Heart left ventricle (tissue), 16 donors: Measurements from ENCODE around the gene MCM3AP. TPM values are rescaled to one million over a fixed set of nuclear protein-coding genes. Genes with fewer than 3 reads are reported as not detected.

Source experiments
- ATAC-seq, 4 donors: fragments of 200-7000 bp; cut with Tn5 transposase; one replicate each; pipeline ENCODE4 v1.9.1; 2020 to 2022; ENCODE audit warnings: moderate library complexity in 4 of 4, mild to moderate bottlenecking in 3 of 4, moderate number of reproducible peaks in 1 of 4
- DNase-seq, 5 donors: peaks; one replicate each; pipeline ENCODE4 v3.0.0-alpha.2; 2020
- H3K27ac ChIP-seq, 12 donors: fragments of 200-600 bp; sonication (generic) in 4 of 12; one replicate each; pipeline versions ENCODE4 v1.5.0 to v1.8.0; 2016 to 2022; ENCODE audit warnings: mild to moderate bottlenecking in 2 of 12
- H3K27me3 ChIP-seq, 9 donors: fragments of 200-600 bp; sonication (generic) in 2 of 9; one replicate each; pipeline versions ENCODE4 v1.5.1 to v1.8.0; 2016 to 2022; ENCODE audit warnings: mild to moderate bottlenecking in 3 of 9
- H3K36me3 ChIP-seq, 9 donors: fragments of 200-600 bp; sonication (generic) in 2 of 9; one replicate each; pipeline versions ENCODE4 v1.5.0 to v1.8.0; 2018 to 2022; ENCODE audit warnings: mild to moderate bottlenecking in 2 of 9
- H3K4me1 ChIP-seq, 12 donors: fragments of 200-600 bp; sonication (generic) in 4 of 12; one replicate each; pipeline versions ENCODE4 v1.5.0 to v1.8.0; 2016 to 2022; ENCODE audit warnings: mild to moderate bottlenecking in 3 of 12
- H3K4me3 ChIP-seq, 12 donors: fragments of 200-600 bp; sonication (generic) in 4 of 12; one replicate each; pipeline versions ENCODE4 v1.5.0 to v1.8.0; 2017 to 2022; ENCODE audit warnings: mild to moderate bottlenecking in 9 of 12, moderate library complexity in 4 of 12
- H3K9me3 ChIP-seq, 12 donors: fragments of 200-600 bp; sonication (generic) in 4 of 12; one replicate each; pipeline versions ENCODE4 v1.5.0 to v1.8.0; 2016 to 2022; ENCODE audit warnings: mild to moderate bottlenecking in 1 of 12
- POLR2A ChIP-seq, 2 donors: fragments of 450-650 bp; IDR thresholded peaks; one replicate each; pipeline ENCODE4 v1.6.1; 2017; ENCODE audit warnings: antibody characterized with exemption in 2 of 2, mild to moderate bottlenecking in 2 of 2, moderate library complexity in 2 of 2
- WGBS, 4 donors: extraction: QIAGEN DNeasy Blood & Tissue Kit in 2 of 4; methylation state at CpG; one replicate each; pipeline versions ENCODE4 v1.1.5 to v1.1.7; 2013 to 2018; 5-methylcytosine and 5-hydroxymethylcytosine counted together
- intact Hi-C, 10 donors: fragments of 100-400 bp; cut with DNase I; formaldehyde crosslinking; loops; one replicate each; pipeline versions ENCODE4 v1.11.1 to v1.14.2; 2022
- polyA plus RNA-seq, 2 donors: library from polyadenylated mRNA; stranded (reverse); fragments of 200-250 nt; gene quantifications; one replicate each; pipeline ENCODE4 v1.2.3, GENCODE V29; 2013
- total RNA-seq, 9 donors: library from RNA; depleted of rRNA in 2 of 9; stranded (reverse); fragments of >200 nt in 2 of 9; fragmentation: NEBNext Ultra II Directional in 3 of 9; extraction: Animal tissue kit (Norgen Biotek cat#: 25700) in 3 of 9; gene quantifications; one replicate each; pipeline versions ENCODE4 v1.1.0 to v1.2.4, GENCODE V29; 2016 to 2023
- TF ChIP-seq, protein P1 (sequence below), 12 donors: fragments of 200-600 bp; sonication (generic) in 4 of 12; IDR thresholded peaks; one replicate each; pipeline versions ENCODE4 v1.5.0 to v1.8.0; 2018 to 2022; ENCODE audit warnings: antibody characterized with exemption in 12 of 12, mild to moderate bottlenecking in 5 of 12
- donor health status: ischemic (EF 13 %, LVEDD 7.1; RV severe dilation, severe dysfunction).
- donor health status: healthy with polysubstance abuse.
- donor health status: DM: no; HTN: yes; CAD: no.
- donor health status: DM: no; HTN: no; CAD: no.
- donor health status: ischemic (EF 25% LVEDD 6.9; RV normal size, moderate dysfunction).
- donor health status: ischemic (EF 25% LVEDD 5.7; RV mildly dilated, moderate dysfunction).
- donor health status: healthy.
- donor health status: DM: yes; HTN: yes; CAD: no.
- donor health status: ischemic (EF 35%, LVEDD 5.7; RV mildly dilated, moderate dysfunction).
- donor health status: nonischemic (EF 11% LVEDD 7.7; RV severe dilation, severe dysfunction).
- donor health status: DM: yes; HTN: yes; CAD: no.
- donor health status: PGD.
- donor health status: ischemic (EF 29% LVEDD 5.4; RV normal size, mild dysfunction).
- donor health status: nonischemic (EF 23%, LVEDD 6.1; RV moderate dilation, normal function).

MCM3AP gene
- total and polyA plus RNA-seq, 11 donors = 24.5 to 69.8 (median 55.3) TPM

DNA sequence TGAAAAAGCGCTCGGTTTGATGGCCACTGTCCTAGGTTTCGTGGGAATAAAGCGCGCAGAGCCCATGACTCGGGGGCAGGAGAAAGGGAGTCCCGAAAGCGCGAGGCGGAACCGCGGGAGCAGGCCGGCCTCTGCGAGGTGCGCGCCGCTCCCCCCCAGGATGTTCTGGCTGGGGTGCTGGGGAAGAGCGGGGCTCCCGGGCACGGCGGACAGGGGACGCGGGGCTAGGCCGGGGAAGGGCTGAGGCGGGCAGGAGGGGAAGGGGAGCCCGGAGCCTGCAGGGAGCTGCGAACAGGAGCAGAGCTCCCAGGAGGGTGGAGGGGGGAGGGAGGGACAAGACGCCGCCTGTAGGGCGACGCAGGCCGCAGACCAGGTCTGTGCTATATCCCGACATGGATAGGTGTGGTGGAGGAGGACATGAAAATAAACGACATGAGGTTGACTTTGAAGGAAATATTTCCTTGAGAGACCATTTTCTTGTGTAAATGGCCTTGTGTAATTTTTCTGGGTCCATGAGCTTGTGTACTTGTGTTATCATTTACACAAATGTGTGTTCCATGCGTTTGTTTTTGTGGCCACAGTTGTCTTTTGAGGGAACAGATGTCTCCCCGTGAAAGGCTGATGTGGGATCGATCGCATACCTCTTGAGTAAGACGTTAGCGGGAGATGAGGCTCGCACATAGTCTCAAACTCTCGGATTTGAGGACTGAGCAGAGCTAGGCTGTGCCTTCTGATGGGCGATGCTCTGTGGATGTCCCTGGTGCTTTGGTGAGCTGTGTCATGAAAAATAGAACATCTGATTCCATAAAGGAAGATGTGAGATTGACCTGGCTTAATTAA, 39.9 kb upstream of the MCM3AP start:
- 9 to 33% (median 12%) methylated on average over 16 to 43 of the region's 43 CpGs for WGBS, 4 donors
- Histone ChIP-seq H3K4me3 (peak overlapping the region; percentile 77 to 100 (median 96)), H3K27ac (peak overlapping the region; percentile 67 to 100 (median 98)), H3K36me3 (peaks cover 0 to 35% (median 23%) of the 10 kb centered on the region in 9 donors), H3K4me1 (peaks cover 4 to 37% (median 19%) of the 10 kb centered on the region in 12 donors), H3K9me3 (no peaks in the 10 kb centered on the region), H3K27me3 (no peaks in the 10 kb centered on the region)
- intact Hi-C loops = loop anchor here in 6 of 10 donors (2.0 to 10.0 kb wide), 5 partner anchors 38 to 680 kb away; partner anchors contain the start of genes MCM3AP (in 2 of the 6), PCBP3 (in 1 of the 6) and YBEY (in 1 of the 6)
- TF ChIP-seq, protein P1, sequence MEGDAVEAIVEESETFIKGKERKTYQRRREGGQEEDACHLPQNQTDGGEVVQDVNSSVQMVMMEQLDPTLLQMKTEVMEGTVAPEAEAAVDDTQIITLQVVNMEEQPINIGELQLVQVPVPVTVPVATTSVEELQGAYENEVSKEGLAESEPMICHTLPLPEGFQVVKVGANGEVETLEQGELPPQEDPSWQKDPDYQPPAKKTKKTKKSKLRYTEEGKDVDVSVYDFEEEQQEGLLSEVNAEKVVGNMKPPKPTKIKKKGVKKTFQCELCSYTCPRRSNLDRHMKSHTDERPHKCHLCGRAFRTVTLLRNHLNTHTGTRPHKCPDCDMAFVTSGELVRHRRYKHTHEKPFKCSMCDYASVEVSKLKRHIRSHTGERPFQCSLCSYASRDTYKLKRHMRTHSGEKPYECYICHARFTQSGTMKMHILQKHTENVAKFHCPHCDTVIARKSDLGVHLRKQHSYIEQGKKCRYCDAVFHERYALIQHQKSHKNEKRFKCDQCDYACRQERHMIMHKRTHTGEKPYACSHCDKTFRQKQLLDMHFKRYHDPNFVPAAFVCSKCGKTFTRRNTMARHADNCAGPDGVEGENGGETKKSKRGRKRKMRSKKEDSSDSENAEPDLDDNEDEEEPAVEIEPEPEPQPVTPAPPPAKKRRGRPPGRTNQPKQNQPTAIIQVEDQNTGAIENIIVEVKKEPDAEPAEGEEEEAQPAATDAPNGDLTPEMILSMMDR (IDR thresholded peaks at IDR 0.05) = peak in 6 of 12 donors; percentile 7 to 51 (median 40)
- no peak for TF ChIP-seq POLR2A (IDR thresholded peaks at IDR 0.05)
- peak in 2 of 4 donors; percentile 18 to 49 for ATAC-seq
- DNase-seq = peak; percentile 39 to 79 (median 52)

DNA sequence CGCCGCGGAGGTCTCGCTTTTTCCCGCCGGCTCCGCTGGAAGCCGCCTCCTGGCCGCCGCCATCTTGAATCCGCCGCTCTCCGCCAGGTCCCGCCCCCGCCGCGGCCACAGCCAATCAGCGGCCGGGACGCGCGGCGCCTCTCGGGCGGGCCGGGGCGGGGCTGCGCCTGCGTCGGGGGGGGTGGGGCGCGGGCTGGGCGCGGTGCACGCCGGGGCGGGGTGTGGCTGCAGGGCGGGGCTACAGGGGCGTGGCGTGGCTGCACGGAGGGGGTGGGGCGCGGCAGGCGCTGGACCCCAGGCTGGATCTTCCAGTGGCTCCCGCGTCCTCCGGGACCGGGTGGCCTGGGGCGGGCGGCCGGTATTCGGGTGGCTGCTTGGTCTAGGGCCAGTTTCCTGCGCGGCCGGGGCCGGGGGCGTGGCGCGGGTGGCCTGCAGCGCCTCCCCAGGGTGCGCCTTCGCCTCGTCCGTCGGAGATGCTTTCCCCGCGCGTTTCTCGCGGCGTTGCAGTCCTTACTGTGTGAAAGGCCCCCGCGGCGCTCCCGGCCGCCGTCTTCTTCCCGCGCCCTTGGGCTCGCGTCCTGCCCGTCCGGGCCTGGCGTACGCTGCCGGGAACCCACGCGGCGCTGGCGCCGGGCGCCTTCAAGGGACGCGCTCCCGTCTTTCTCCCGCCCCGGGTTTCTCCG, 39.1 kb upstream of the MCM3AP start:
- peak; percentile 73 to 92 (median 85) for ATAC-seq
- H3K9me3 ChIP-seq = no peaks in the 10 kb centered on the region
- intact Hi-C loops = loop anchor here in 9 of 10 donors (1.0 to 10.0 kb wide), 11 partner anchors 37 to 680 kb away; partner anchors contain the start of genes MCM3AP (in 6 of the 9), YBEY (in 6 of the 9), LSS (in 1 of the 9) and PCBP3 (in 1 of the 9)
- WGBS, 4 donors = 1% methylated on average over 27 to 98 of the region's 98 CpGs; no CpG with 5 or more reads in 1 of the 4 donors
- TF ChIP-seq POLR2A (IDR thresholded peaks at IDR 0.05) = peak in 1 of 2 donors; percentile 26
- TF ChIP-seq, protein P1 (IDR thresholded peaks at IDR 0.05) = peak in 6 of 12 donors; percentile 15 to 48 (median 36)
- peaks cover 0 to 28% (median 16%) of the 10 kb centered on the region in 9 donors for H3K36me3 ChIP-seq
- H3K4me3 ChIP-seq = peak overlapping the region; percentile 77 to 100 (median 96)
- peaks cover 4 to 37% (median 19%) of the 10 kb centered on the region in 12 donors for H3K4me1 ChIP-seq
- peak overlapping the region; percentile 92 to 100 (median 98) for H3K27ac ChIP-seq
- no peaks in the 10 kb centered on the region for H3K27me3 ChIP-seq
- DNase-seq = peak; percentile 88 to 95 (median 89)

DNA sequence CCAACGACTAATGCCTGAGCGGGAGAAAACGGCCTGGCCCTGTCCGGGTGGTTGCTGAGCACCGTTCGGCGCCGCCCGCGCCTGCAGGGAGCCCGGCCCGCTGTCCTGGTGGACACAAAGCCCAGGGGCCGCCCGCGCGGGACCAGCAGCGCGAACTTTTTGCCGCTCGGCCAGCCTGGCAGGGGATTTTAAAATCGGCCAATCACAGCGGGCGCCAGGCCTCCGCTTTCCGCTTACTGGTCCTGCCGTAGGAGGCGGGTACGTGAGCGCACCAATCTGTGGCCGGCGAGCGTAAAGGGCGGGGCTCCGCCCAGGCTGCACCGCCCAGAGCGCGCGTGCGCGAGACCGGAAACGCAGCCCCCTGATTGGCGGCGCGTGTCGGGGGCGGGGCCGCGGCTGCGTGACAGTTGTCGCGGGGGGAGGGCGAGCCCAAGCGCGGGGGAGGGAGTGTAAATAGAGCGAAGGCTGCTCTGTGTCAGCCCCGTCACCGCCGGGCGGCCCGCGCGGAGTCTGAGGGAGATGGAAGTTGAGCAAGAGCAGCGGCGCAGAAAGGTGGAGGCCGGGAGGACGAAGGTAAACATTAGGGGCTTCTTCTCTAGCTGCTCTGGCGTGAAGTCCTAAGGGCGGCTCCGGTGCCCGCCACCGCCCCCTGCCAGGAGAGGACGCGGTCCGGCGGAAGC, 38.4 kb upstream of the MCM3AP start, which contains the start of the genes C21orf58 and PCNT:
Gene C21orf58 (minus strand): TSS at position 161 of the 680 bp plus-strand sequence. CDS start 1,132 bp downstream, outside the sequence.
Gene PCNT (plus strand): TSS at position 447 of the 680 bp plus-strand sequence. CDS start 73 bp downstream, at position 520.
- peak within 1 kb of the TSS; percentile 92 to 100 (median 98) for H3K27ac ChIP-seq
- intact Hi-C loops = loop anchor here in 9 of 10 donors (1.0 to 10.0 kb wide), 11 partner anchors 37 to 679 kb away; partner anchors contain the start of genes MCM3AP (in 6 of the 9), YBEY (in 6 of the 9), LSS (in 1 of the 9) and PCBP3 (in 1 of the 9)
- 0 to 1% (median 0%) methylated on average over 53 to 76 of the region's 76 CpGs for WGBS, 4 donors
- peak; percentile 93 to 97 (median 96) for ATAC-seq
- peak in 1 of 2 donors; percentile 35 for TF ChIP-seq POLR2A (IDR thresholded peaks at IDR 0.05)
- TF ChIP-seq, protein P1 (IDR thresholded peaks at IDR 0.05) = peak in 2 of 12 donors; percentile 4 to 12
- peak within 1 kb of the TSS; percentile 77 to 100 (median 96) for H3K4me3 ChIP-seq
- no peaks in the 10 kb centered on the region for H3K9me3 ChIP-seq
- no peaks in the 10 kb centered on the region for H3K27me3 ChIP-seq
- peaks cover 0 to 21% (median 9%) of the 10 kb centered on the region in 9 donors for H3K36me3 ChIP-seq
- peak; percentile 98 to 100 (median 99) for DNase-seq
- H3K4me1 ChIP-seq = peaks cover 4 to 37% (median 19%) of the 10 kb centered on the region in 12 donors
